Neutrophil (primary cell): ENCODE data around the gene GNL3L.
"Not testable (repeated sequence)": the region's sequence is repeated elsewhere in the genome, so short reads cannot be mapped to it uniquely, and the experiment has no call there.

Experiments used
- H3K27ac ChIP-seq: fragments of 200-600 bp; sonication (generic); 2 replicates; pipeline ENCODE4 v1.5.1; 2016; ENCODE audit warnings: mild to moderate bottlenecking, moderate library complexity
- H3K27me3 ChIP-seq: fragments of 200-600 bp; sonication (generic); 2 replicates; pipeline ENCODE4 v1.6.0; 2016; ENCODE audit warnings: mild to moderate bottlenecking
- H3K36me3 ChIP-seq: fragments of 200-600 bp; sonication (generic); 2 replicates; pipeline ENCODE4 v1.5.1; 2017
- H3K4me1 ChIP-seq, 2 experiments: fragments of 200-600 bp in 1 of 2; sonication (generic) in 1 of 2; 1 replicate in 1 of 2; 2 replicates in 1 of 2; pipeline versions ENCODE4 v1.5.1 to v1.6.1; 2013 to 2016; ENCODE audit warnings: low read depth in 1 of 2, low read length in 1 of 2, mild to moderate bottlenecking in 1 of 2, moderate library complexity in 1 of 2; ENCODE audit not compliant: control insufficient read depth in 1 of 2, insufficient read depth in 1 of 2
- H3K4me3 ChIP-seq, 2 experiments: fragments of 200-600 bp in 1 of 2; sonication (generic) in 1 of 2; 1 replicate in 1 of 2; 2 replicates in 1 of 2; pipeline ENCODE4 v1.5.1; 2013 to 2016; ENCODE audit warnings: low read depth in 1 of 2, low read length in 1 of 2, mild to moderate bottlenecking in 1 of 2, moderate library complexity in 1 of 2
- H3K9me3 ChIP-seq: fragments of 200-600 bp; sonication (generic); 2 replicates; pipeline ENCODE4 v1.5.1; 2016
- CTCF ChIP-seq: fragments of 200-600 bp; sonication (generic); IDR thresholded peaks from 2 replicates; pipeline ENCODE4 v1.5.1; 2016; ENCODE audit warnings: antibody characterized with exemption

The GNL3L gene

GRCh38 chrX:54550821-54551220 is 20.8 kb downstream of the GNL3L start:
- H3K4me3 ChIP-seq: no peak overlapping the region
- TF ChIP-seq CTCF: no peak
- no peaks in the 10 kb centered on the region for H3K9me3 ChIP-seq
- no peak overlapping the region for H3K27ac ChIP-seq
- no peaks in the 10 kb centered on the region for H3K4me1 ChIP-seq
- peaks cover 92% of the 10 kb centered on the region for H3K36me3 ChIP-seq
- no peaks in the 10 kb centered on the region for H3K27me3 ChIP-seq

- Histone ChIP-seq H3K27me3 (no peaks in the 10 kb centered on the region), H3K27ac (no peak overlapping the region), H3K36me3 (peaks cover 93% of the 10 kb centered on the region), H3K9me3 (no peaks in the 10 kb centered on the region), H3K4me3 (no peak overlapping the region), H3K4me1 (no peaks in the 10 kb centered on the region)
- TF ChIP-seq CTCF: no peak
Observed at GRCh38 chrX:54551801-54552200, 21.8 kb downstream of the GNL3L start.

- not testable (repeated sequence) for H3K27me3 ChIP-seq, H3K4me1 ChIP-seq, H3K9me3 ChIP-seq, H3K27ac ChIP-seq, H3K4me3 ChIP-seq
- peaks cover 86% of the 10 kb centered on the region for H3K36me3 ChIP-seq
Observed at GRCh38 chrX:54555006-54555405, 25.0 kb downstream of the GNL3L start.

- H3K27ac ChIP-seq: no peak overlapping the region
Observed at GRCh38 chrX:54560411-54560810, 30.4 kb downstream of the GNL3L start.

GRCh38 chrX:54561622-54562021 is 31.6 kb downstream of the GNL3L start:
- Histone ChIP-seq H3K4me1 (no peaks in the 10 kb centered on the region), H3K36me3 (peaks cover 68% of the 10 kb centered on the region), H3K9me3 (no peaks in the 10 kb centered on the region), H3K27me3 (no peaks in the 10 kb centered on the region), H3K4me3 (no peak overlapping the region), H3K27ac (no peak overlapping the region)
- TF ChIP-seq CTCF: no peak

More at GRCh38 chrX:54560411-54560810, 30.4 kb downstream of the GNL3L start:
- TF ChIP-seq CTCF: no peak
- no peaks in the 10 kb centered on the region for H3K27me3 ChIP-seq
- peaks cover 78% of the 10 kb centered on the region for H3K36me3 ChIP-seq
- no peaks in the 10 kb centered on the region for H3K4me1 ChIP-seq
- no peak overlapping the region for H3K4me3 ChIP-seq
- no peaks in the 10 kb centered on the region for H3K9me3 ChIP-seq

- Histone ChIP-seq H3K27me3 (no peaks in the 10 kb centered on the region), H3K4me3 (no peak overlapping the region), H3K36me3 (peaks cover 42% of the 10 kb centered on the region), H3K9me3 (no peaks in the 10 kb centered on the region), H3K4me1 (no peaks in the 10 kb centered on the region), H3K27ac (no peak overlapping the region)
- no peak for TF ChIP-seq CTCF
Observed at GRCh38 chrX:54564936-54565335, 34.9 kb downstream of the GNL3L start.
